H9 (cell line): ENCODE data around the gene CD59. TPM values are rescaled to one million over a fixed set of nuclear protein-coding genes. Genes with fewer than 3 reads are reported as not detected.

Experiments used
- DNase-seq: peaks from one replicate; pipeline ENCODE4 v3.0.0-alpha.2; 2017
- H2AFZ ChIP-seq: one replicate; pipeline ENCODE4 v1.6.1; 2013; ENCODE audit warnings: mild to moderate bottlenecking, low read length, control low read depth, moderate library complexity
- H2AK5ac ChIP-seq: 2 replicates; pipeline ENCODE4 v1.6.1; 2013; ENCODE audit warnings: low read length, control low read depth, mixed read lengths; ENCODE audit not compliant: insufficient read length
- H2BK120ac ChIP-seq: one replicate; pipeline ENCODE4 v1.6.1; 2013; ENCODE audit warnings: low read depth, mild to moderate bottlenecking, low read length, control low read depth, inconsistent platforms; ENCODE audit not compliant: poor library complexity, severe bottlenecking
- H2BK12ac ChIP-seq: 2 replicates; pipeline ENCODE4 v1.6.1; 2013; ENCODE audit warnings: low read length, control low read depth, mixed read lengths, low read depth; ENCODE audit not compliant: insufficient read length
- H2BK15ac ChIP-seq: 2 replicates; pipeline ENCODE4 v1.6.1; 2013; ENCODE audit warnings: low read depth, low read length, control low read depth
- H2BK20ac ChIP-seq: one replicate; pipeline ENCODE4 v1.6.1; 2013; ENCODE audit warnings: low read depth, mild to moderate bottlenecking, low read length, control low read depth, inconsistent platforms; ENCODE audit not compliant: poor library complexity, severe bottlenecking
- H2BK5ac ChIP-seq: 2 replicates; pipeline ENCODE4 v1.6.1; 2013; ENCODE audit warnings: low read length, control low read depth, mixed read lengths; ENCODE audit not compliant: insufficient read length
- H3K14ac ChIP-seq: 2 replicates; pipeline ENCODE4 v1.6.1; 2013; ENCODE audit warnings: low read length, control low read depth; ENCODE audit not compliant: insufficient read depth
- H3K18ac ChIP-seq: 2 replicates; pipeline ENCODE4 v1.6.1; 2013; ENCODE audit warnings: low read depth, mild to moderate bottlenecking, mixed read lengths, low read length, control low read depth; ENCODE audit not compliant: insufficient read length
- H3K23ac ChIP-seq: 2 replicates; pipeline ENCODE4 v1.6.1; 2013; ENCODE audit warnings: low read length, control low read depth, mixed read lengths, low read depth; ENCODE audit not compliant: insufficient read length
- H3K23me2 ChIP-seq: 2 replicates; pipeline ENCODE4 v1.6.1; 2013; ENCODE audit warnings: low read depth, mild to moderate bottlenecking, mixed read lengths, low read length, control low read depth; ENCODE audit not compliant: insufficient read length, poor library complexity, severe bottlenecking
- H3K27ac ChIP-seq: 2 replicates; pipeline ENCODE4 v1.5.1; 2013; ENCODE audit warnings: low read length, control low read depth, mixed read lengths, low read depth; ENCODE audit not compliant: insufficient read length
- H3K27me3 ChIP-seq: 2 replicates; pipeline ENCODE4 v1.6.1; 2013; ENCODE audit warnings: low read length, control low read depth, inconsistent platforms; ENCODE audit not compliant: insufficient read depth
- H3K4ac ChIP-seq: 2 replicates; pipeline ENCODE4 v1.6.1; 2013; ENCODE audit warnings: low read depth, mild to moderate bottlenecking, control low read depth, inconsistent platforms, low read length, moderate library complexity
- H3K4me1 ChIP-seq: 2 replicates; pipeline ENCODE4 v1.6.1; 2013; ENCODE audit warnings: low read length, control low read depth, inconsistent platforms; ENCODE audit not compliant: insufficient read depth
- H3K4me2 ChIP-seq: 2 replicates; pipeline ENCODE4 v1.6.1; 2013; ENCODE audit warnings: low read length, control low read depth, mixed read lengths; ENCODE audit not compliant: insufficient read length, insufficient read depth
- H3K56ac ChIP-seq: 2 replicates; pipeline ENCODE4 v1.6.1; 2013; ENCODE audit warnings: low read depth, mild to moderate bottlenecking, mixed read lengths, low read length, control low read depth; ENCODE audit not compliant: insufficient read length
- H3K79me1 ChIP-seq: 2 replicates; pipeline ENCODE4 v1.6.1; 2013; ENCODE audit warnings: low read depth, mild to moderate bottlenecking, moderate library complexity, low read length, control low read depth, inconsistent platforms; ENCODE audit not compliant: insufficient read depth, poor library complexity, severe bottlenecking
- H3K79me2 ChIP-seq: 2 replicates; pipeline ENCODE4 v1.6.1; 2013; ENCODE audit warnings: low read length, control low read depth, inconsistent platforms; ENCODE audit not compliant: insufficient read depth
- H3K9ac ChIP-seq: 2 replicates; pipeline ENCODE4 v1.6.1; 2013; ENCODE audit warnings: low read length, control low read depth, mixed read lengths; ENCODE audit not compliant: insufficient read length; ENCODE audit errors: extremely low read depth
- H3K9me3 ChIP-seq: one replicate; pipeline ENCODE4 v1.6.1; 2013; ENCODE audit warnings: low read depth, low read length, inconsistent platforms; ENCODE audit not compliant: control insufficient read depth
- H3T11ph ChIP-seq: one replicate; pipeline ENCODE4 v1.6.1; 2013; ENCODE audit warnings: mild to moderate bottlenecking, low read length, control low read depth, inconsistent platforms
- H4K20me1 ChIP-seq: one replicate; pipeline ENCODE4 v1.6.1; 2013; ENCODE audit not compliant: control insufficient read depth, insufficient read length, insufficient read depth
- H4K5ac ChIP-seq: 2 replicates; pipeline ENCODE4 v1.6.1; 2013; ENCODE audit warnings: low read depth, mild to moderate bottlenecking, mixed read lengths, low read length, control low read depth; ENCODE audit not compliant: insufficient read length
- H4K8ac ChIP-seq: replicated peaks from 2 replicates; pipeline ENCODE4 v1.6.1; 2013; ENCODE audit warnings: low read length, control low read depth, mixed read lengths, low read depth; ENCODE audit not compliant: insufficient read length
- H4K91ac ChIP-seq: 2 replicates; pipeline ENCODE4 v1.6.1; 2013; ENCODE audit warnings: low read depth, mild to moderate bottlenecking, moderate library complexity, mixed read lengths, low read length, control low read depth; ENCODE audit not compliant: insufficient read length
- H3K27ac Mint-ChIP-seq, 3 experiments: 2 replicates in 2 of 3; 3 replicates in 1 of 3; pipeline ENCODE4 v1.8.0; 2020 to 2021; ENCODE audit warnings: mixed read lengths in 3 of 3, mild to moderate bottlenecking in 1 of 3, moderate library complexity in 1 of 3
- H3K27me3 Mint-ChIP-seq: 2 replicates; pipeline ENCODE4 v1.8.0; 2021; ENCODE audit warnings: low read depth, mild to moderate bottlenecking, moderate library complexity, mixed read lengths
- H3K36me3 Mint-ChIP-seq, 3 experiments: 2 replicates in 2 of 3; 3 replicates in 1 of 3; pipeline ENCODE4 v1.8.0; 2020 to 2021; ENCODE audit warnings: low read depth in 3 of 3, mixed read lengths in 3 of 3; ENCODE audit not compliant: insufficient read depth in 1 of 3
- H3K4me1 Mint-ChIP-seq, 2 experiments: 2 replicates each; pipeline ENCODE4 v1.8.0; 2020; ENCODE audit warnings: mixed read lengths in 2 of 2
- H3K4me3 Mint-ChIP-seq, 2 experiments: 2 replicates in 1 of 2; 3 replicates in 1 of 2; pipeline ENCODE4 v1.8.0; 2020 to 2021; ENCODE audit warnings: mild to moderate bottlenecking in 2 of 2, mixed read lengths in 2 of 2, moderate library complexity in 1 of 2
- H3K9me3 Mint-ChIP-seq, 2 experiments: 2 replicates in 1 of 2; 3 replicates in 1 of 2; pipeline ENCODE4 v1.8.0; 2020; ENCODE audit warnings: mild to moderate bottlenecking in 2 of 2, mixed read lengths in 2 of 2, moderate library complexity in 1 of 2
- CTCF ChIP-seq: fragments of 200-600 bp; sonication (generic); conservative IDR thresholded peaks from 3 replicates; pipeline ENCODE4 v1.8.0; 2021; ENCODE audit warnings: antibody characterized with exemption, mild to moderate bottlenecking
- WGBS: extraction: QIAGEN DNeasy Blood & Tissue Kit; methylation state at CpG from one replicate; pipeline ENCODE4 v1.1.7; 2013; ENCODE audit warnings: missing lambda C conversion rate, low lambda C conversion rate, mixed read lengths; ENCODE audit not compliant: insufficient read length; ENCODE audit errors: extremely low coverage; 5-methylcytosine and 5-hydroxymethylcytosine counted together
- total RNA-seq: library from RNA; stranded (reverse); gene quantifications from 2 replicates; pipeline ENCODE4 v1.2.1, GENCODE V29; 2021

Gene CD59
- total RNA-seq, 1 experiment from 2014 or later = 91.5 TPM

DNA sequence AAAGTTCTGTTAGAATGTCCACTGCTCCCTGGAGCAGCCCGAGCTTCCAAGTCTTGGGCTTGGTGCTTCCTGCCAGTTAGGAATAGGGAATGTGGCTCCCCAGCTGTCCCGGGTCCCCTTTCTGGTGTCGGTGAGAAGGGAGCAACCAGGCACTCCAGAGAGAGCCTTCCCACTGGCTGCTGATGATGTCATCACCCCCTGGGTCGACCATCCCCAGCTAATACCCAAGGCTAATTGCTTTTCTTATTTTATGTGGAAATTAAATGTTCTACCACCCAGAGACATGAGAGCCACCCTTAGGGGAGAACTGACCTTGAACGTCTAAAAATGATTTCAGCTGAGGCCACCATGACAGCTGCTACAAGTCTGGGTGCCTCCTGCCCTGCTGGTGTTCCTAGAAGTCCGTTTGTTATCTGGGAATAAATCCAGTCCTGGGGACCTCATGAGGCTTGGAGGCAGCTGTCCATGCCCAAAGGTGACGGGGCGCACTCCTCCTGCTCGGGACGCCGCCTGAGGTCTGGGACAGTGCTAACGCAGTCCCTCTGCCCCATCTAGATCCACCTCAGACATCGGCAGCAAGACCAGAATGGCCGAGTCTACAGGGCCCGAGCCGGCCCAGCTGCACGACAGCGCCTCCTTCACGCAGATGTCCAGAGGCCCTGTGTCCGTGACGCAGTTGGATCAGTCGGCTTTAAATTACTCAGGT lies 77.9 kb downstream of the CD59 start:
- no peak overlapping the region for H3K4ac ChIP-seq
- H3K27ac ChIP-seq = no peak overlapping the region
- no peak overlapping the region for H3K56ac ChIP-seq
- no peaks in the 10 kb centered on the region for H3K36me3 Mint-ChIP-seq
- H3K27me3 ChIP-seq = no peaks in the 10 kb centered on the region
- peaks cover 25% of the 10 kb centered on the region in 2 experiments for H3K4me1 Mint-ChIP-seq
- H3K9me3 ChIP-seq = no peaks in the 10 kb centered on the region
- WGBS = no CpG with 5 or more reads among the region's 22 CpGs
- no peaks in the 10 kb centered on the region for H3K23me2 ChIP-seq
- H2BK120ac ChIP-seq = no peak overlapping the region
- H3K18ac ChIP-seq = no peak overlapping the region
- no peaks in the 10 kb centered on the region; the same call in none of the 2 replicates for H3K4me1 ChIP-seq
- H3K27me3 Mint-ChIP-seq = no peaks in the 10 kb centered on the region
- TF ChIP-seq CTCF = 0 out of 3 replicates have a peak, but pooled peaks have one; percentile 15
- no peaks in the 10 kb centered on the region for H3K79me2 ChIP-seq
- no peak overlapping the region for H3K9ac ChIP-seq
- H2BK5ac ChIP-seq = no peak overlapping the region
- H3K4me2 ChIP-seq = no peak overlapping the region
- H3T11ph ChIP-seq = no peak overlapping the region
- peak; percentile 63 for DNase-seq
- H3K9me3 Mint-ChIP-seq = 0 out of 5 replicates have a peak, but pooled peaks cover 0 to 4% of the 10 kb centered on the region in 2 experiments
- no peaks in the 10 kb centered on the region for H3K79me1 ChIP-seq
- H2AFZ ChIP-seq = no peak overlapping the region
- no peak overlapping the region; a peak in 1 of 7 replicates for H3K27ac Mint-ChIP-seq
- H4K91ac ChIP-seq = no peak overlapping the region
- H3K4me3 Mint-ChIP-seq = no peak overlapping the region
- no peak overlapping the region for H2BK20ac ChIP-seq
- no peak overlapping the region for H2BK12ac ChIP-seq
- H2BK15ac ChIP-seq = no peak overlapping the region
- no peak overlapping the region for H2AK5ac ChIP-seq
- H4K5ac ChIP-seq = no peak overlapping the region
- H4K8ac ChIP-seq = no peak overlapping the region
- no peaks in the 10 kb centered on the region for H4K20me1 ChIP-seq
- no peak overlapping the region for H3K14ac ChIP-seq
- H3K23ac ChIP-seq = no peak overlapping the region
